Mucosa of rectum (tissue), 2 donors: ENCODE measurements around the gene MED8.
"Not testable (repeated sequence)": the region's sequence is repeated elsewhere in the genome, so short reads cannot be mapped to it uniquely, and the experiment has no call there.

Experiments
- H3K27ac ChIP-seq, 2 donors: one replicate each; pipeline ENCODE4 v1.7.0; 2013; ENCODE audit warnings: inconsistent platforms in 2 of 2, low read depth in 2 of 2, low read length in 2 of 2
- H3K27me3 ChIP-seq, 2 donors: one replicate each; pipeline ENCODE4 v1.7.0; 2013; ENCODE audit warnings: low read length in 2 of 2; ENCODE audit not compliant: control insufficient read depth in 2 of 2, insufficient read depth in 2 of 2
- H3K36me3 ChIP-seq, 2 donors: one replicate each; pipeline ENCODE4 v1.7.0; 2013; ENCODE audit warnings: low read length in 2 of 2; ENCODE audit not compliant: control insufficient read depth in 2 of 2, insufficient read depth in 2 of 2
- H3K4me1 ChIP-seq, 2 donors: one replicate each; pipeline ENCODE4 v1.7.0; 2013; ENCODE audit warnings: low read length in 2 of 2, mild to moderate bottlenecking in 1 of 2; ENCODE audit not compliant: control insufficient read depth in 2 of 2, insufficient read depth in 2 of 2
- H3K4me3 ChIP-seq, 2 donors: one replicate each; pipeline ENCODE4 v1.7.0; 2013; ENCODE audit warnings: low read length in 2 of 2
- H3K9ac ChIP-seq, 2 donors: one replicate each; pipeline ENCODE4 v1.7.0; 2013; ENCODE audit warnings: low read length in 2 of 2, low read depth in 1 of 2, mild to moderate bottlenecking in 1 of 2
- H3K9me3 ChIP-seq, 2 donors: one replicate each; pipeline ENCODE4 v1.7.0; 2013; ENCODE audit warnings: low read length in 2 of 2; ENCODE audit not compliant: control insufficient read depth in 2 of 2
- donor health status: healthy.
- donor health status: Normal muscosa, but diverticular disease.

The MED8 gene

DNA sequence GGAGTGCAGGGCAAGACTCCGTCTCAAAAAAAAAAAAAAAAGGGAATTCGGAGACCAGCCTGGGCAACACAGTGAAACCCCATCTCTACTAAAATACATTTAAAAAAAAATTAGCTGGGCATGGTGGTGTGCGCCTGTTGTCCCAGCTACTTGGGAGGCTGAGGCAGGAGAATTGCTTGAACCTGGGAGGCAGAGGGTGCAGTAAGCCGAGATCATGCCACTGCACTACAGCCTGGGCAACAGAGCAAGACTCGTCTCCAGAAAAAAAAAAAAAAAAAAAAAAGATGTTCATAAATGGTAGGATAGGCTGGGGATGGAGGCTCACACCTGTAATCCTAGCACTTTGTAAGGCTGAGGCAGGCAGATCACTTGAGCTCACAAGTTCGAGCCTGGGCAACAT is 19.8 kb downstream of the MED8 start:
- H3K9me3 ChIP-seq, H3K9ac ChIP-seq, H3K4me3 ChIP-seq, H3K27me3 ChIP-seq, H3K27ac ChIP-seq: not testable (repeated sequence)
- Histone ChIP-seq H3K4me1 (peaks cover 22 to 33% of the 10 kb centered on the region in 2 donors), H3K36me3 (peaks cover 11 to 17% of the 10 kb centered on the region in 2 donors)

DNA sequence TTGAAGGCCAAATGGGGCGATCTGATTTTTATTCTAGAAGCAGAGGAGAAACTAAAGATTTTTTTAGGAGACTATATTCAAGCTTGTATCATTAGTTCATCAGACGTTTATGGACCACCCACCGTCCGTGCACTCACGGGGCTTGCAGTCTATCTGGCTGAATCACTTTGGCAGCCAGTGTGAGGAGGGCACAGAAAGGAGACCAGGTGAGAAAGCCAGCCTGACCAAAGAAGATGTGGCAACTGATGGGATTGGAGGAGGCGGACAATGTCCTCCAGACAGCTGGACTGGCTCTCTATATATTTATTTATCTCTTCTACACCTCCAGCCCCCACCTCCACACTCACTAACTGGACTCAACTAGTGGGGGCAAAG is 21.0 kb downstream of the MED8 start:
- peaks cover 30 to 42% of the 10 kb centered on the region in 2 donors for H3K4me1 ChIP-seq
- peak overlapping the region; percentile 98 for H3K27ac ChIP-seq
- peak overlapping the region; percentile 77 for H3K9ac ChIP-seq
- peak overlapping the region; percentile 65 to 74 for H3K4me3 ChIP-seq
- peaks cover 22 to 28% of the 10 kb centered on the region in 2 donors for H3K36me3 ChIP-seq
- no peaks in the 10 kb centered on the region for H3K9me3 ChIP-seq
- no peaks in the 10 kb centered on the region for H3K27me3 ChIP-seq

GRCh38 chr1:43367904-43368645 is 21.5 kb downstream of the MED8 start, which contains the start of gene ELOVL1:
ELOVL1 (minus strand) TSS chr1:43368011; CDS start chr1:43365609, 2,402 bp downstream.
- Histone ChIP-seq H3K4me1 (peaks cover 30 to 46% of the 10 kb centered on the region in 2 donors), H3K9me3 (no peaks in the 10 kb centered on the region), H3K36me3 (peaks cover 26 to 31% of the 10 kb centered on the region in 2 donors), H3K9ac (peak within 1 kb of the TSS; percentile 90 to 96), H3K27me3 (no peaks in the 10 kb centered on the region), H3K27ac (peak within 1 kb of the TSS; percentile 98), H3K4me3 (peak within 1 kb of the TSS; percentile 80 to 86)

- peak overlapping the region; percentile 98 for H3K27ac ChIP-seq
- H3K27me3 ChIP-seq: no peaks in the 10 kb centered on the region
- no peaks in the 10 kb centered on the region for H3K9me3 ChIP-seq
- peaks cover 26 to 33% of the 10 kb centered on the region in 2 donors for H3K36me3 ChIP-seq
- peak overlapping the region; percentile 90 to 96 for H3K9ac ChIP-seq
- peak overlapping the region; percentile 80 to 86 for H3K4me3 ChIP-seq
- peaks cover 30 to 46% of the 10 kb centered on the region in 2 donors for H3K4me1 ChIP-seq
Observed at GRCh38 chr1:43367026-43367903, 22.3 kb downstream of the MED8 start.

GRCh38 chr1:43366601-43367025 is 23.0 kb downstream of the MED8 start:
- H3K27ac ChIP-seq: peak overlapping the region; percentile 98
- peak overlapping the region; percentile 80 to 86 for H3K4me3 ChIP-seq
- no peaks in the 10 kb centered on the region for H3K9me3 ChIP-seq
- H3K27me3 ChIP-seq: no peaks in the 10 kb centered on the region
- H3K9ac ChIP-seq: peak overlapping the region; percentile 90 to 96
- peaks cover 30 to 46% of the 10 kb centered on the region in 2 donors for H3K4me1 ChIP-seq
- H3K36me3 ChIP-seq: peaks cover 31 to 38% of the 10 kb centered on the region in 2 donors

DNA sequence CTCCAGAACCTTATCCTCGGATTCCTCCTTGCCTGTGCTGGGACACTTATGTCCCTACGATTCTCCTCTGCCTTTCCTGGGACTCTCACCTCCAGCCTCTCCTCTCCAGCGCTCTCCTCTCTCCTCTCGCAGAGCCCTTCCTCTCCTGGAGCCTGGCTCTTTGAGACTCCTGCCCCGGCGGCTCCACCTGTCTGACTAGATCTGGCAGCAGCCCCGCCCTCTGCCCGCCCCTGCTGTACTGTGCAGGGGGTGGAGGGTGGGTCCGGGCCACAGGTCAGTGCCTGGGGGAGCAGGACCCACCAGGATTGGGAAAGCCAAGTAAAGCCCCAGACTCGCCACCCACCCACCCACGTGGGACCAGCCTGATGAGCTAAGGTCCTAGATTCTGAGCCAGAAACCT is 23.4 kb downstream of the MED8 start:
- H3K9me3 ChIP-seq: no peaks in the 10 kb centered on the region
- H3K4me3 ChIP-seq: peak overlapping the region; percentile 80 to 86
- peak overlapping the region; percentile 90 to 96 for H3K9ac ChIP-seq
- peak overlapping the region; percentile 98 for H3K27ac ChIP-seq
- H3K4me1 ChIP-seq: peaks cover 30 to 46% of the 10 kb centered on the region in 2 donors
- peaks cover 31 to 39% of the 10 kb centered on the region in 2 donors for H3K36me3 ChIP-seq
- H3K27me3 ChIP-seq: no peaks in the 10 kb centered on the region

GRCh38 chr1:43365678-43366077 is 23.9 kb downstream of the MED8 start:
- Histone ChIP-seq H3K36me3 (peaks cover 31 to 44% of the 10 kb centered on the region in 2 donors), H3K9me3 (no peaks in the 10 kb centered on the region), H3K4me3 (peak overlapping the region in 1 of 2 donors; percentile 66), H3K4me1 (peaks cover 30 to 46% of the 10 kb centered on the region in 2 donors), H3K27me3 (no peaks in the 10 kb centered on the region), H3K27ac (peak overlapping the region; percentile 98), H3K9ac (peak overlapping the region; percentile 58 to 96)

DNA sequence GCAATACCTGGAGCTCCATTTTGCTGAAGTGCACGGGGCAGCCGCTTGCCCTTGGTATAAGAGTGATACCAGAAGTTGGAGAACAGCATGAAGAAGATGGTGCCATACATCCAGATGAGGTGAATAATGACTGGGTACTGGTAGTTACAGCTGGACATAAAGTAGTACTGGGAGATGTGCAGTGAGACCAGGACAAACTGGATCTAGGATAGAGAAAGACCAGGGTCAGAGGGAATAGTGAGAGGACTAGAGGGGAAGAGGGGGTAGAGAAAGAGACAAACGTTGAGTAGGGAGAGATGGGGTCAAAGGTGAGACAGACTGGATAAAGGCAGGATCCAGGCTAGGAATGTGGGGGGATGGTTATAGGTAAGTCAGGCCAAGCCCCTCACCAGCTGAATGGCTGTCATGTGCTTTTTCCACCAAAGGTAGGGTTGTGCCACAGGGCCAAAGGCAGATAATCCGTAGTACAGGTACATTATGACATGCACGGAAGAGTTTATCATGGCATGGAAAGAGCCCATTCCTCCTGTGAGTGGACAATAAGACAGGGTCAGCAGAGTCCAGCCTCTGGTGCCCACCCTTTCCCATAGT is 25.6 kb downstream of the MED8 start:
- Histone ChIP-seq H3K4me1 (peaks cover 41 to 53% of the 10 kb centered on the region in 2 donors), H3K9ac (peak overlapping the region in 1 of 2 donors; percentile 24), H3K27me3 (no peaks in the 10 kb centered on the region), H3K27ac (no peak overlapping the region), H3K9me3 (no peaks in the 10 kb centered on the region), H3K36me3 (peaks cover 31 to 47% of the 10 kb centered on the region in 2 donors), H3K4me3 (no peak overlapping the region)

GRCh38 chr1:43363283-43363934 is 26.2 kb downstream of the MED8 start:
- Histone ChIP-seq H3K9ac (peak overlapping the region in 1 of 2 donors; percentile 24), H3K27ac (peak overlapping the region in 1 of 2 donors; percentile 10), H3K4me1 (peaks cover 37 to 48% of the 10 kb centered on the region in 2 donors), H3K9me3 (no peaks in the 10 kb centered on the region), H3K4me3 (no peak overlapping the region), H3K27me3 (no peaks in the 10 kb centered on the region), H3K36me3 (peaks cover 31 to 47% of the 10 kb centered on the region in 2 donors)
